Stomach (tissue), 4 donors: ENCODE measurements around the gene PRAME.

Source experiments
- EP300 ChIP-seq: sonication (generic); formaldehyde crosslinking; IDR thresholded peaks from one replicate; pipeline ENCODE4 v1.6.1; 2017; ENCODE audit warnings: antibody characterized with exemption
- POLR2A ChIP-seq, 4 donors: fragments of 450-650 bp; IDR thresholded peaks; one replicate each; pipeline ENCODE4 v1.6.1; 2016; ENCODE audit warnings: antibody characterized with exemption in 4 of 4, control low read depth in 2 of 4, mild to moderate bottlenecking in 1 of 4, moderate library complexity in 1 of 4
- POLR2AphosphoS5 ChIP-seq, 3 donors: sonication (generic); formaldehyde crosslinking; IDR thresholded peaks; one replicate each; pipeline ENCODE4 v1.6.1; 2016; ENCODE audit warnings: antibody characterized with exemption in 3 of 3

DNA sequence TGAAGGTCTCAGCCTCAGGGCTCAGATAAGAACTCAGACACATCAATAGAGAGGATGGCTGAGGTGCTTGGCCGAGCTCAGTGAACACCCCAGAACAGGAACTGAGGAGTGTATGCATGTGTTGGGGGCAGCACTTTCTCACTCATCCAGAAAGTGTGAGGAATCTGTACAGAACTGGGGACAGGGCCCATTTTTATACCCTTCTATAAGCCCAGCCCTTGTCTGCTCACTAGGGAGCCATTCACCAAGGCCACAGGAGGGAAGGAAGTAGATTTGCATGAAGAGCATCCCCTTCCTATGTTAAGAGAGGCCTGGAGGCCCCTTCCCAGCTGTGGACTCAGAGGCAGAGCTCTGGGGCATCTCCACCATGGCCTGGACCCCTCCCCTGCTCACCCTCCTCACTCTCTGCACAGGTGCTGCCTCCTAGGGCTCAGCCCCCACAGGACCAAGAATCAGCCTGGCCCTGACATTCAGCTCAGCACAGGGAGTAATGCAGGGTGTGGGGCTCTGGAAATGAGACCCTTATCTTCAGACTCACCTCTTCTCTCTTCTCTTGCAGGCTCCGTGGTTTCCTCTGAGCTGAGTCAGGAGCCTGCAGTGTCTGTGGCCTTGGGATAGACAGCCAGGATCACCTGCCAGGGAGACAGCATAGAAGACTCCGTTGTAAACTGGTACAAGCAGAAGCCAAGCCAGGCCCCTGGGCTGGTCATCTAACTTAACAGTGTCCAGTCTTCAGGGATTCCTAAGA lies 45.4 kb upstream of the PRAME start:
- TF ChIP-seq EP300 (no peak), POLR2A (IDR thresholded peaks at IDR 0.05) (no peak), POLR2AphosphoS5 (IDR thresholded peaks at IDR 0.05) (no peak)
